Mesendoderm (in vitro differentiated cells): ENCODE data around the gene PBRM1.

Experiments
- DNase-seq: peaks from one replicate; pipeline ENCODE4 v3.0.0; 2013
- H2AK5ac ChIP-seq: 2 replicates; pipeline ENCODE4 v1.6.1; 2013; ENCODE audit warnings: low read length, inconsistent platforms
- H2BK120ac ChIP-seq: 2 replicates; pipeline ENCODE4 v1.6.1; 2013; ENCODE audit warnings: low read depth, mild to moderate bottlenecking, low read length, moderate library complexity, mixed read lengths
- H2BK15ac ChIP-seq: replicated peaks from 2 replicates; pipeline ENCODE4 v1.6.1; 2013; ENCODE audit warnings: low read depth, mild to moderate bottlenecking, moderate library complexity
- H2BK5ac ChIP-seq: 2 replicates; pipeline ENCODE4 v1.6.1; 2013; ENCODE audit warnings: low read length, inconsistent platforms
- H3K18ac ChIP-seq: 2 replicates; pipeline ENCODE4 v1.6.1; 2013; ENCODE audit warnings: mild to moderate bottlenecking, low read length, mixed read lengths
- H3K23ac ChIP-seq: one replicate; pipeline ENCODE4 v1.6.1; 2013; ENCODE audit warnings: low read length
- H3K27ac ChIP-seq: 2 replicates; pipeline ENCODE4 v1.5.1; 2013; ENCODE audit warnings: low read depth, mild to moderate bottlenecking, inconsistent platforms, low read length, moderate library complexity
- H3K27me3 ChIP-seq: 2 replicates; pipeline ENCODE4 v1.6.1; 2013; ENCODE audit warnings: low read length, control low read depth, mild to moderate bottlenecking, inconsistent platforms; ENCODE audit not compliant: insufficient read depth, poor library complexity
- H3K36me3 ChIP-seq: 2 replicates; pipeline ENCODE4 v1.6.1; 2013; ENCODE audit warnings: low read length, inconsistent platforms; ENCODE audit not compliant: control insufficient read depth, insufficient read depth
- H3K4ac ChIP-seq: one replicate; pipeline ENCODE4 v1.6.1; 2013; ENCODE audit warnings: low read depth, mild to moderate bottlenecking, low read length, moderate library complexity
- H3K4me1 ChIP-seq: 2 replicates; pipeline ENCODE4 v1.6.1; 2013; ENCODE audit warnings: low read depth, low read length, inconsistent platforms; ENCODE audit not compliant: control insufficient read depth
- H3K4me2 ChIP-seq: 2 replicates; pipeline ENCODE4 v1.6.1; 2013; ENCODE audit warnings: low read length
- H3K4me3 ChIP-seq: 2 replicates; pipeline ENCODE4 v1.5.1; 2013; ENCODE audit warnings: mild to moderate bottlenecking, low read length
- H3K56ac ChIP-seq: one replicate; pipeline ENCODE4 v1.6.1; 2013; ENCODE audit warnings: low read length
- H3K79me1 ChIP-seq: 2 replicates; pipeline ENCODE4 v1.6.1; 2013; ENCODE audit warnings: low read length, inconsistent platforms
- H3K79me2 ChIP-seq: 2 replicates; pipeline ENCODE4 v1.6.1; 2013; ENCODE audit warnings: mild to moderate bottlenecking, low read length; ENCODE audit not compliant: control insufficient read depth, insufficient read depth
- H3K9ac ChIP-seq: 2 replicates; pipeline ENCODE4 v1.6.1; 2013; ENCODE audit warnings: low read length, inconsistent platforms
- H4K5ac ChIP-seq: one replicate; pipeline ENCODE4 v1.6.1; 2013; ENCODE audit warnings: low read length
- H4K8ac ChIP-seq: one replicate; pipeline ENCODE4 v1.6.1; 2013; ENCODE audit warnings: low read depth, mild to moderate bottlenecking, control low read depth, low read length, moderate library complexity
- WGBS: extraction: QIAGEN DNeasy Blood & Tissue Kit; methylation state at CpG from one replicate; pipeline ENCODE4 v1.1.7; 2013; ENCODE audit warnings: low lambda C conversion rate, missing lambda C conversion rate; ENCODE audit not compliant: insufficient coverage; ENCODE audit errors: extremely low coverage; 5-methylcytosine and 5-hydroxymethylcytosine counted together

PBRM1 gene

DNA sequence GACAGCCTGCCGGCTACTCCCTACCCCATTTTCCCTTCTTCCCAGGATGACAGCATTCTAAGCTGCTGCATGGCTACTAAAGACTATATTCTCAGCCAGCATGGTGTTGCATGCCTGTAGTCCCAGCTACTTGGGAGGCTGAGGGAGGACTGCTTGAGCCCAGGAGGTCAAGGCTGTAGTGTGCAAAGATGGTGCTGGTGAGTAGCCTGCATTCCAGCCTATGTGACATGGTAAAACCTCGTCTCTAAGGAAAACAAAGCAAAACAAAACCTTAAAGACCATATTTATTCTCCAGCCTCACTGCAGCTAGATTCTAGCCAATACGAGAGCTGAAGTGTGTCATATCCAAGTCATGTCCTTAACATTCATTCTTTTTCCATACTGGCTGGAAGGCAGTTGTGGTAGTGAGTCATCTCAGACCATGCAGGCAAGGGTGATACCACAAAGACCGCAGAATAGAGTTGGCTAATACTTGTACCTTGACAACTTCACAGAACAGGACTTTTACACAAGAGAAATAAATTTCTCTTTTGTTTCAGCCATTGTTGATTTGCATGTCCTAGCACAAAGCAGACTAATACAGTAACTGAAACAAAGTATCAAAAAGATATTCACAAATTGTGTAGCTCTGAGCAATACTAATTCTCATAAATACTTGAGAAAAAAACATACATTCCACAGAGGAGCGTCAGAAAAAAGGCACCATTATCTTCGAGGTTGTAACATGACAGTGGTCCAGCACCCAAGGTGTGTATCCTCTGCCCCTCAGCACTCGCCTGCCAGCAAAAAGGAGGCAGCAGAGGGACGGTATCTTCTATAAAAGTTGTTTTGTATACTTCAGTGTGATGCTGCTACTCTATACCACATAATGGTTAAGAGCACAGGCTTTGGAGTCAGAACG, 14.8 kb downstream of the PBRM1 start:
- peaks cover 3% of the 10 kb centered on the region for H3K79me2 ChIP-seq

GRCh38 chr3:52663098-52663497, 22.6 kb downstream of the PBRM1 start:
- Histone ChIP-seq H3K4me2 (no peak overlapping the region), H3K9ac (no peak overlapping the region), H4K5ac (no peak overlapping the region), H3K36me3 (peaks cover 4% of the 10 kb centered on the region), H3K27me3 (no peaks in the 10 kb centered on the region), H3K23ac (no peak overlapping the region), H3K4me1 (no peaks in the 10 kb centered on the region), H3K4ac (no peak overlapping the region), H3K56ac (no peak overlapping the region), H3K79me2 (no peaks in the 10 kb centered on the region), H3K27ac (no peak overlapping the region), H2BK5ac (no peak overlapping the region), H2AK5ac (no peak overlapping the region), H2BK120ac (no peak overlapping the region), H3K4me3 (no peak overlapping the region), H2BK15ac (no peak overlapping the region), H3K18ac (no peak overlapping the region), H3K79me1 (peaks cover 1% of the 10 kb centered on the region), H4K8ac (no peak overlapping the region)
- no peak for DNase-seq
- WGBS = no CpG with 5 or more reads among the region's 3 CpGs

More for the DNA sequence above, 14.8 kb downstream of the PBRM1 start:
- Histone ChIP-seq H3K4ac (no peak overlapping the region), H3K27ac (no peak overlapping the region), H3K56ac (no peak overlapping the region), H3K4me1 (no peaks in the 10 kb centered on the region), H3K4me2 (no peak overlapping the region), H2BK5ac (no peak overlapping the region), H3K36me3 (no peaks in the 10 kb centered on the region), H2AK5ac (no peak overlapping the region), H3K9ac (no peak overlapping the region), H2BK15ac (no peak overlapping the region), H2BK120ac (no peak overlapping the region), H3K18ac (no peak overlapping the region), H4K8ac (no peak overlapping the region), H3K79me1 (peaks cover 4% of the 10 kb centered on the region), H3K27me3 (no peaks in the 10 kb centered on the region), H3K23ac (no peak overlapping the region), H4K5ac (no peak overlapping the region), H3K4me3 (no peak overlapping the region)
- no CpG with 5 or more reads among the region's 9 CpGs for whole genome bisulfite sequencing
- DNase-seq = peak; percentile 72

DNA sequence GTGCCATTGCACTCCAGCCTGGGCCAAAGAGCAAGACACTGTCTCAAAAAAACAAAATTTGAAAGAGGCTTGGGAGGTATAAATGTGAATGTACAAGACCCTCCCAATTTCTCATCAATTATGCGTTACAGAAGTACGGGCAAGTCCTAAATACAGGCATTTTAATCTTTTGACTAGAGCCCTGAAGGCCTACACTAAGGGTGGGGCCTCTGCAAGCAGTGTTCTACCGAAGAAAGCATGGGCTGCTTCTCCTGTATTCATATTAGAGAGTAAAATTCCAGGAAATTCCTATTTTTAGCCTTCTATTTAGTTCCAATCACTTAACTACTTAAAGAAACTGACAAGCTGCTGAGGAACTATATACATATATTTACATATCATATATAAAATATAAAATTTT, 25.7 kb downstream of the PBRM1 start:
- Histone ChIP-seq H3K4me2 (no peak overlapping the region), H4K5ac (no peak overlapping the region), H3K79me2 (no peaks in the 10 kb centered on the region), H3K27me3 (no peaks in the 10 kb centered on the region), H3K56ac (no peak overlapping the region), H3K4me1 (no peaks in the 10 kb centered on the region), H3K79me1 (no peaks in the 10 kb centered on the region), H2BK120ac (no peak overlapping the region), H2AK5ac (no peak overlapping the region), H2BK5ac (no peak overlapping the region), H3K9ac (no peak overlapping the region), H3K4ac (no peak overlapping the region), H3K23ac (no peak overlapping the region), H3K4me3 (no peak overlapping the region), H2BK15ac (no peak overlapping the region), H4K8ac (no peak overlapping the region), H3K18ac (no peak overlapping the region), H3K36me3 (peaks cover 4% of the 10 kb centered on the region), H3K27ac (no peak overlapping the region)
- WGBS = no CpG with 5 or more reads among the region's 3 CpGs
- no peak for DNase-seq

DNA sequence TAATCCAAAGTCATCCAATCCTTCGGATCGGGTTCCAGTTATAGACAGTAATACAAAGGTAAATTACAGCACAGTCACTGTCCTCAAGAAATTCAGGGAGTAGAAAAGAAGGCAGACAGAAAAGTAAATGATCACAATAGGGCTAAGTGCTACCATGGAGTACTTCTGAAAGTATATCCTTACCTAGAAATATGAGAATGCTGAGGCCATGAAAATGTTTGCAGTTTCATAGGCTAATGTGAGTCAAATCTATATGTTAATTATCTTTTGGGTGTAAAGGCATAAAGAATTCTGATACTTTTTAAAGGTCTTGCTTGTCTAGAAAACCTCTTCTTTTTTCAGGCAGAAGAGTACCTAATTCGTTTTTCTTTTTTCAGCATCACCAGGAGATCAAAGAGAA, 29.8 kb downstream of the PBRM1 start:
- no peak overlapping the region for H4K8ac ChIP-seq
- H2AK5ac ChIP-seq = no peak overlapping the region
- H3K27ac ChIP-seq = no peak overlapping the region
- H2BK120ac ChIP-seq = no peak overlapping the region
- H3K4me1 ChIP-seq = no peaks in the 10 kb centered on the region
- no peaks in the 10 kb centered on the region for H3K79me1 ChIP-seq
- H3K56ac ChIP-seq = no peak overlapping the region
- H3K4ac ChIP-seq = no peak overlapping the region
- no peaks in the 10 kb centered on the region for H3K27me3 ChIP-seq
- no peak overlapping the region for H3K4me3 ChIP-seq
- no peaks in the 10 kb centered on the region for H3K79me2 ChIP-seq
- no peak overlapping the region for H4K5ac ChIP-seq
- peaks cover 3% of the 10 kb centered on the region for H3K36me3 ChIP-seq
- H3K23ac ChIP-seq = no peak overlapping the region
- H3K18ac ChIP-seq = no peak overlapping the region
- no peak overlapping the region for H2BK15ac ChIP-seq
- no peak overlapping the region for H3K9ac ChIP-seq
- H2BK5ac ChIP-seq = no peak overlapping the region
- DNase-seq = no peak
- no CpG with 5 or more reads among the region's 3 CpGs for WGBS
- H3K4me2 ChIP-seq = no peak overlapping the region

GRCh38 chr3:52651592-52651991, 34.1 kb downstream of the PBRM1 start:
- Histone ChIP-seq H3K36me3 (peaks cover 8% of the 10 kb centered on the region), H3K27me3 (no peaks in the 10 kb centered on the region), H3K79me1 (no peaks in the 10 kb centered on the region), H3K56ac (no peak overlapping the region), H3K4me3 (no peak overlapping the region), H2BK120ac (no peak overlapping the region), H3K9ac (no peak overlapping the region), H2AK5ac (no peak overlapping the region), H3K4me2 (no peak overlapping the region), H3K4ac (no peak overlapping the region), H3K23ac (no peak overlapping the region), H4K8ac (no peak overlapping the region), H3K27ac (no peak overlapping the region), H3K79me2 (no peaks in the 10 kb centered on the region), H4K5ac (no peak overlapping the region), H2BK5ac (no peak overlapping the region), H3K18ac (no peak overlapping the region), H3K4me1 (no peaks in the 10 kb centered on the region), H2BK15ac (no peak overlapping the region)
- DNase-seq = no peak

- Histone ChIP-seq H3K36me3 (peaks cover 8% of the 10 kb centered on the region), H3K79me2 (no peaks in the 10 kb centered on the region)
- no CpG with 5 or more reads among the region's 1 CpG for WGBS
These were observed 35.3 kb downstream of the PBRM1 start for GRCh38 chr3:52650439-52650838.

More at GRCh38 chr3:52650439-52650838, 35.3 kb downstream of the PBRM1 start:
- Histone ChIP-seq H3K23ac (no peak overlapping the region), H3K4ac (no peak overlapping the region), H3K4me3 (no peak overlapping the region), H2BK120ac (no peak overlapping the region), H2BK5ac (no peak overlapping the region), H2BK15ac (no peak overlapping the region), H3K79me1 (no peaks in the 10 kb centered on the region), H3K27ac (no peak overlapping the region), H3K56ac (no peak overlapping the region), H3K18ac (no peak overlapping the region), H2AK5ac (no peak overlapping the region), H3K9ac (no peak overlapping the region), H4K5ac (no peak overlapping the region), H4K8ac (no peak overlapping the region), H3K4me2 (no peak overlapping the region), H3K27me3 (no peaks in the 10 kb centered on the region), H3K4me1 (no peaks in the 10 kb centered on the region)
- no peak for DNase-seq
